HCT116 (cell line): ENCODE data around the gene DIP2C.

Source experiments
- CTCF ChIP-seq, 3 experiments: fragments of 200-600 bp in 1 of 3; sonication (generic) in 1 of 3; IDR thresholded peaks in 2 of 3; conservative IDR thresholded peaks in 1 of 3; 2 replicates each; pipeline ENCODE4 v1.5.1; 2012 to 2017; ENCODE audit warnings: low read depth in 2 of 3, low read length in 2 of 3, antibody characterized with exemption in 1 of 3, borderline replicate concordance in 1 of 3, control low read depth in 1 of 3, mild to moderate bottlenecking in 1 of 3, mixed read lengths in 1 of 3, mixed run types in 1 of 3, moderate library complexity in 1 of 3; ENCODE audit not compliant: insufficient read depth in 1 of 3
- TCF7L2 ChIP-seq: IDR thresholded peaks from 2 replicates; pipeline ENCODE4 v1.7.0; 2011; ENCODE audit warnings: borderline replicate concordance, inconsistent platforms; ENCODE audit not compliant: insufficient read depth, insufficient read length; ENCODE audit errors: extremely low read depth

DNA sequence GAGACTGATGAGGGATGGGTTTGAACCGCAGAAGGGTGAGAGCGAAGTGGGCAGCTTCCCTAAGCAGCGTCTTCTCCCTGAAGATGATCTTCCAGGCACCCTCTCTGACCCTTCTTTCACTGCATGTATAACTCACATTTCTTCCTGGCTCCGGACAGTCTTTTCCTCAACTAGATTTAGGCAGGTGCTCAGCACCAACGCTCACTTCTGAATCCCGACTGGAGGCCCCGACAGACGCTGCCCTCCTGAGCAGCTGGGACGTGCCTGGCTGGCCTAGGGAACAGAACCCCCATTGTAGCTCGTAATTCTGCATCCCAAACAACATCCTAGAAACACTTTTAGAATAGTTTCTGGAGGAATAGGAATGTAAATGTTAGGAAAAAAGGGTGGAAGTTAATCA lies 206.6 kb downstream of the DIP2C start:
- TF ChIP-seq CTCF (IDR thresholded peaks at IDR 0.05 in 2 of 3, conservative IDR thresholded peaks at IDR 0.05 in 1 of 3; ENCODE audit: borderline replicate concordance in 1 of 3, insufficient read depth in 1 of 3, low read depth in 2 of 3, low read length in 2 of 3), result no peak
- no peak for TF ChIP-seq TCF7L2
